Adrenal gland (tissue), 12 donors: Measurements from ENCODE around the gene KDM2A. TPM values are rescaled to one million over a fixed set of nuclear protein-coding genes. Genes with fewer than 3 reads are reported as not detected.
A peak's percentile ranks its signal among the peaks of the same experiment; 100 is the strongest.
"Not testable (repeated sequence)": the region's sequence is repeated elsewhere in the genome, so short reads cannot be mapped to it uniquely, and the experiment has no call there.

Experiments used
- DNase-seq, 7 donors: peaks; one replicate each; pipeline ENCODE4 v3.0.0-alpha.2; 2019 to 2020
- H3K27ac ChIP-seq, 5 donors: fragments of 200-600 bp; sonication (generic) in 4 of 5; 1 replicate in 3 of 5; 2 replicates in 2 of 5; pipeline versions ENCODE4 v1.5.1 to v1.8.0; 2016 to 2020; ENCODE audit warnings: mild to moderate bottlenecking in 1 of 5
- H3K27me3 ChIP-seq: fragments of 200-600 bp; 2 replicates; pipeline ENCODE4 v1.8.0; 2021
- H3K36me3 ChIP-seq, 2 donors: fragments of 200-600 bp; replicated peaks in 1 of 2; 1 replicate in 1 of 2; 2 replicates in 1 of 2; pipeline versions ENCODE4 v1.5.1 to v1.8.0; 2018 to 2022
- H3K4me1 ChIP-seq, 2 donors: fragments of 200-600 bp; replicated peaks in 1 of 2; 1 replicate in 1 of 2; 2 replicates in 1 of 2; pipeline versions ENCODE4 v1.5.1 to v1.8.0; 2018 to 2021
- H3K4me3 ChIP-seq, 4 donors: fragments of 200-600 bp; sonication (generic) in 3 of 4; one replicate each; pipeline ENCODE4 v1.5.1; 2016 to 2018
- H3K9me3 ChIP-seq, 3 donors: fragments of 200-600 bp; sonication (generic) in 1 of 3; replicated peaks in 1 of 3; 1 replicate in 2 of 3; 2 replicates in 1 of 3; pipeline versions ENCODE4 v1.5.1 to v1.8.0; 2016 to 2021
- CTCF ChIP-seq, 6 experiments: fragments of 450-650 bp in 4 of 6; fragments of 200-600 bp in 2 of 6; sonication (generic) in 1 of 6; IDR thresholded peaks; 1 replicate in 5 of 6; 2 replicates in 1 of 6; pipeline versions ENCODE4 v1.5.1 to v1.8.0; 2016 to 2021; ENCODE audit warnings: antibody characterized with exemption in 6 of 6, mild to moderate bottlenecking in 2 of 6, moderate library complexity in 1 of 6
- POLR2A ChIP-seq, 2 donors: fragments of 450-650 bp; IDR thresholded peaks; one replicate each; pipeline ENCODE4 v1.6.1; 2017; ENCODE audit warnings: antibody characterized with exemption in 2 of 2, mild to moderate bottlenecking in 2 of 2, moderate library complexity in 1 of 2
- WGBS, 4 donors: extraction: QIAGEN DNeasy Blood & Tissue Kit in 2 of 4; methylation state at CpG; one replicate each; pipeline versions ENCODE4 v1.1.5 to v1.1.7; 2013 to 2017; 5-methylcytosine and 5-hydroxymethylcytosine counted together
- intact Hi-C, 2 donors: fragments of 100-400 bp; cut with DNase I; formaldehyde crosslinking; loops; one replicate each; pipeline versions ENCODE4 v1.14.1 to v1.15.0; 2022 to 2023
- polyA plus RNA-seq, 3 donors: library from polyadenylated mRNA; stranded (reverse); fragments of 200-250 nt in 2 of 3; fragments of 350-450 nt in 1 of 3; fragmentation: Illumina TruSeq in 1 of 3; extraction: RNeasy Lipid Tissue Mini Kit (QIAGEN cat#74804) in 1 of 3; gene quantifications; one replicate each; pipeline ENCODE4 v1.2.3, GENCODE V29; 2013 to 2014
- total RNA-seq, 9 donors: library from RNA; depleted of rRNA in 4 of 9; stranded (reverse); fragments of >200 nt in 4 of 9; fragments of 120-200 nt in 1 of 9; fragmentation: NEBNext Ultra II Directional in 1 of 9; extraction: Animal tissue kit (Norgen Biotek cat#: 25700) in 1 of 9; gene quantifications; one replicate each; pipeline versions ENCODE4 v1.1.0 to v1.2.4, GENCODE V29; 2013 to 2023
- donor health status: healthy with polysubstance abuse.
- donor health status: Bipolar disorder and iron deficiency.
- donor health status: DM: yes; HTN: yes; CAD: no.
- donor health status: DM: no; HTN: no; CAD: no.
- donor health status: DM: no; HTN: no; CAD: no.
- donor health status: DM: yes; HTN: yes; CAD: no.

KDM2A gene
- total and polyA plus RNA-seq, 12 donors: 30.6 to 65.3 (median 45.7) TPM

GRCh38 chr11:67120881-67121710, 2.0 kb downstream of the KDM2A start:
- peak overlapping the region in 4 of 5 donors; percentile 13 to 99 (median 97) for H3K27ac ChIP-seq
- no peaks in the 10 kb centered on the region for H3K9me3 ChIP-seq
- DNase-seq: peak; percentile 31 to 70 (median 40)
- intact Hi-C loops: no loop called here
- peaks cover 0 to 13% of the 10 kb centered on the region in 2 donors for H3K36me3 ChIP-seq
- WGBS, 4 donors: 8 to 9% (median 8%) methylated on average over 9 of the region's 9 CpGs
- peak in 1 of 2 donors; percentile 54 for TF ChIP-seq POLR2A (IDR thresholded peaks at IDR 0.05)
- TF ChIP-seq CTCF (IDR thresholded peaks at IDR 0.05): no peak
- H3K4me1 ChIP-seq: peaks cover 7 to 28% of the 10 kb centered on the region in 2 donors
- H3K27me3 ChIP-seq: no peaks in the 10 kb centered on the region
- peak overlapping the region in 2 of 4 donors; percentile 77 to 99 for H3K4me3 ChIP-seq

GRCh38 chr11:67123801-67124200, 4.7 kb downstream of the KDM2A start:
- intact Hi-C loops, H3K9me3 ChIP-seq, H3K27ac ChIP-seq, H3K4me3 ChIP-seq, H3K27me3 ChIP-seq: not testable (repeated sequence)
- Histone ChIP-seq H3K36me3 (peaks cover 0 to 20% of the 10 kb centered on the region in 2 donors), H3K4me1 (peaks cover 7 to 28% of the 10 kb centered on the region in 2 donors)
- WGBS, 4 donors: 87 to 95% (median 91%) methylated on average over 5 of the region's 5 CpGs
- peak in 2 of 7 donors; percentile 3 to 17 for DNase-seq

GRCh38 chr11:67126243-67126642, 7.2 kb downstream of the KDM2A start:
- H3K4me3 ChIP-seq, intact Hi-C loops, H3K9me3 ChIP-seq, H3K27me3 ChIP-seq, H3K27ac ChIP-seq: not testable (repeated sequence)
- DNase-seq: peak in 2 of 7 donors; percentile 13 to 44
- peaks cover 5 to 25% of the 10 kb centered on the region in 2 donors for H3K4me1 ChIP-seq
- peaks cover 0 to 29% of the 10 kb centered on the region in 2 donors for H3K36me3 ChIP-seq
- WGBS, 4 donors: 92 to 96% (median 94%) methylated on average over 6 to 8 of the region's 8 CpGs

GRCh38 chr11:67126986-67127385, 7.9 kb downstream of the KDM2A start:
- Histone ChIP-seq H3K27ac (no peak overlapping the region), H3K4me1 (peaks cover 0 to 18% of the 10 kb centered on the region in 2 donors), H3K4me3 (no peak overlapping the region), H3K36me3 (peaks cover 0 to 36% of the 10 kb centered on the region in 2 donors), H3K9me3 (no peaks in the 10 kb centered on the region), H3K27me3 (no peaks in the 10 kb centered on the region)
- no peak for TF ChIP-seq CTCF (IDR thresholded peaks at IDR 0.05)
- no peak for TF ChIP-seq POLR2A (IDR thresholded peaks at IDR 0.05)
- intact Hi-C loops: no loop called here
- WGBS, 4 donors: 86 to 93% (median 89%) methylated on average over 3 to 4 of the region's 4 CpGs
- DNase-seq: peak in 2 of 7 donors; percentile 2 to 36

GRCh38 chr11:67130861-67131260, 11.8 kb downstream of the KDM2A start:
- peak in 1 of 7 donors; percentile 38 for DNase-seq
- 80 to 87% (median 82%) methylated on average over 10 of the region's 10 CpGs for WGBS, 4 donors
- H3K27me3 ChIP-seq, H3K9me3 ChIP-seq, intact Hi-C loops, H3K4me1 ChIP-seq, H3K27ac ChIP-seq, H3K4me3 ChIP-seq: not testable (repeated sequence)
- H3K36me3 ChIP-seq: peaks cover 0 to 53% of the 10 kb centered on the region in 2 donors
